Esophagus muscularis mucosa (tissue), 4 donors: ENCODE data around the gene FRAS1. TPM values are rescaled to one million over a fixed set of nuclear protein-coding genes. Genes with fewer than 3 reads are reported as not detected.
"Not testable (repeated sequence)": the region's sequence is repeated elsewhere in the genome, so short reads cannot be mapped to it uniquely, and the experiment has no call there.

ENCODE experiments used
- DNase-seq: peaks from one replicate; pipeline ENCODE4 v3.0.0-alpha.2; 2017; ENCODE audit errors: extremely low spot score
- H3K27ac ChIP-seq, 4 donors: fragments of 200-600 bp; sonication (generic); replicated peaks in 1 of 4; 1 replicate in 3 of 4; 2 replicates in 1 of 4; pipeline ENCODE4 v1.5.1; 2016 to 2019; ENCODE audit warnings: mild to moderate bottlenecking in 1 of 4
- H3K27me3 ChIP-seq, 4 donors: fragments of 200-600 bp; sonication (generic); one replicate each; pipeline versions ENCODE4 v1.5.1 to v1.6.0; 2016 to 2019
- H3K36me3 ChIP-seq, 4 donors: fragments of 200-600 bp; sonication (generic); one replicate each; pipeline ENCODE4 v1.5.1; 2016 to 2019
- H3K4me1 ChIP-seq, 4 donors: fragments of 200-600 bp; sonication (generic); one replicate each; pipeline ENCODE4 v1.5.1; 2016 to 2019
- H3K4me3 ChIP-seq, 4 donors: fragments of 200-600 bp; sonication (generic); 1 replicate in 2 of 4; 2 replicates in 2 of 4; pipeline ENCODE4 v1.5.1; 2016 to 2019; ENCODE audit warnings: mild to moderate bottlenecking in 4 of 4, moderate library complexity in 1 of 4
- H3K9me3 ChIP-seq, 4 donors: fragments of 200-600 bp; sonication (generic); 1 replicate in 3 of 4; 2 replicates in 1 of 4; pipeline ENCODE4 v1.5.1; 2016 to 2019
- CTCF ChIP-seq, 3 experiments: fragments of 200-600 bp in 2 of 3; fragments of 450-650 bp in 1 of 3; sonication (generic) in 2 of 3; IDR thresholded peaks; one replicate each; pipeline ENCODE4 v1.5.1; 2017 to 2019; ENCODE audit warnings: antibody characterized with exemption in 3 of 3, mild to moderate bottlenecking in 2 of 3, moderate library complexity in 1 of 3
- EP300 ChIP-seq: sonication (generic); formaldehyde crosslinking; IDR thresholded peaks from one replicate; pipeline ENCODE4 v1.6.1; 2017; ENCODE audit warnings: antibody characterized with exemption
- POLR2A ChIP-seq: fragments of 450-650 bp; IDR thresholded peaks from one replicate; pipeline ENCODE4 v1.6.1; 2017; ENCODE audit warnings: antibody characterized with exemption, moderate library complexity, mild to moderate bottlenecking, low read depth
- POLR2AphosphoS5 ChIP-seq, 2 donors: sonication (generic); formaldehyde crosslinking; IDR thresholded peaks; one replicate each; pipeline ENCODE4 v1.6.1; 2017; ENCODE audit warnings: antibody characterized with exemption in 2 of 2
- WGBS: methylation state at CpG from one replicate; pipeline ENCODE4 v1.1.5; 2018; 5-methylcytosine and 5-hydroxymethylcytosine counted together
- intact Hi-C: fragments of 100-400 bp; cut with DNase I; formaldehyde crosslinking; loops from one replicate; pipeline ENCODE4 v1.15.1; 2023
- total RNA-seq, 4 donors: library from RNA; depleted of rRNA; stranded (reverse); fragments of >200 nt; gene quantifications; one replicate each; pipeline versions ENCODE4 v1.1.0 to v1.2.1, GENCODE V29; 2016

The FRAS1 gene
- total RNA-seq, 4 donors from 2014 or later: 5.3 to 8.7 (median 5.7) TPM

- intact Hi-C loops: no loop called here
Observed at GRCh38 chr4:78265006-78265405, 207.9 kb downstream of the FRAS1 start.

GRCh38 chr4:78267790-78268189, 210.7 kb downstream of the FRAS1 start:
- H3K36me3 ChIP-seq: no peaks in the 10 kb centered on the region
- no peak overlapping the region for H3K27ac ChIP-seq
- intact Hi-C loops: no loop called here
- H3K4me1 ChIP-seq: peaks cover 0 to 11% (median 3%) of the 10 kb centered on the region in 4 donors
- TF ChIP-seq CTCF (IDR thresholded peaks at IDR 0.05): no peak
- H3K9me3 ChIP-seq: peaks cover 0 to 7% (median 3%) of the 10 kb centered on the region in 4 donors
- H3K27me3 ChIP-seq: no peaks in the 10 kb centered on the region
- WGBS: 85% methylated on average over 7 of the region's 7 CpGs
- H3K4me3 ChIP-seq: no peak overlapping the region
- no peak for DNase-seq

More at GRCh38 chr4:78265006-78265405, 207.9 kb downstream of the FRAS1 start:
- Histone ChIP-seq H3K27me3 (no peaks in the 10 kb centered on the region), H3K4me1 (peaks cover 0 to 11% (median 3%) of the 10 kb centered on the region in 4 donors), H3K27ac (no peak overlapping the region), H3K9me3 (peaks cover 0 to 7% (median 3%) of the 10 kb centered on the region in 4 donors), H3K4me3 (no peak overlapping the region), H3K36me3 (no peaks in the 10 kb centered on the region)
- no peak for DNase-seq
- 17% methylated on average over 5 of the region's 5 CpGs for WGBS
- TF ChIP-seq EP300: no peak
- no peak for TF ChIP-seq CTCF (IDR thresholded peaks at IDR 0.05)
- no peak for TF ChIP-seq POLR2A
- no peak for TF ChIP-seq POLR2AphosphoS5 (IDR thresholded peaks at IDR 0.05)

GRCh38 chr4:78268597-78268996, 211.5 kb downstream of the FRAS1 start:
- no peak overlapping the region for H3K27ac ChIP-seq

GRCh38 chr4:78275450-78275849, 218.3 kb downstream of the FRAS1 start:
- H3K4me3 ChIP-seq, H3K27ac ChIP-seq, DNase-seq, H3K9me3 ChIP-seq, intact Hi-C loops, H3K36me3 ChIP-seq, H3K4me1 ChIP-seq, H3K27me3 ChIP-seq: not testable (repeated sequence)
- 95% methylated on average over 4 of the region's 4 CpGs for WGBS

More at GRCh38 chr4:78268597-78268996, 211.5 kb downstream of the FRAS1 start:
- H3K4me1 ChIP-seq: peaks cover 0 to 11% (median 3%) of the 10 kb centered on the region in 4 donors
- intact Hi-C loops: no loop called here
- H3K27me3 ChIP-seq: no peaks in the 10 kb centered on the region
- no peak for DNase-seq
- no peak for TF ChIP-seq POLR2A
- no peak for TF ChIP-seq CTCF (IDR thresholded peaks at IDR 0.05)
- TF ChIP-seq POLR2AphosphoS5 (IDR thresholded peaks at IDR 0.05): no peak
- no peak for TF ChIP-seq EP300
- no peaks in the 10 kb centered on the region for H3K36me3 ChIP-seq
- H3K9me3 ChIP-seq: peaks cover 0 to 7% (median 3%) of the 10 kb centered on the region in 4 donors
- 83% methylated on average over 2 of the region's 2 CpGs for WGBS
- no peak overlapping the region for H3K4me3 ChIP-seq

GRCh38 chr4:78286281-78286680, 229.2 kb downstream of the FRAS1 start:
- no peak overlapping the region for H3K4me3 ChIP-seq
- no peaks in the 10 kb centered on the region for H3K9me3 ChIP-seq
- TF ChIP-seq CTCF (IDR thresholded peaks at IDR 0.05): no peak
- TF ChIP-seq POLR2A: no peak
- no peak for TF ChIP-seq POLR2AphosphoS5 (IDR thresholded peaks at IDR 0.05)
- no peak for TF ChIP-seq EP300
- no peaks in the 10 kb centered on the region for H3K4me1 ChIP-seq
- 96% methylated on average over 5 of the region's 5 CpGs for WGBS
- H3K27me3 ChIP-seq: no peaks in the 10 kb centered on the region
- H3K27ac ChIP-seq: no peak overlapping the region
- intact Hi-C loops: no loop called here
- no peak for DNase-seq
- H3K36me3 ChIP-seq: no peaks in the 10 kb centered on the region
